Common myeloid progenitor, CD34-positive (primary cell): Measurements from ENCODE around the gene RASSF9.

Source experiments
- CTCF ChIA-PET: fragments of 350-600 bp; sonication (Branson Sonifier 250); formaldehyde crosslinking; loops from one replicate; lab custom pipeline; 2021; ENCODE audit warnings: antibody characterized with exemption; lab: Charles Lee
- POLR2A ChIA-PET: fragments of 350-600 bp; sonication (Branson Sonifier 250); formaldehyde crosslinking; loops from one replicate; lab custom pipeline; 2021; ENCODE audit warnings: antibody characterized with exemption; lab: Charles Lee
- DNase-seq, 3 donors: peaks; one replicate each; pipeline versions ENCODE4 v3.0.0 to v3.0.0-alpha.2; 2013
- H3K27ac ChIP-seq, 2 experiments: 1 replicate in 1 of 2; 2 replicates in 1 of 2; pipeline ENCODE4 v1.7.0; 2013; ENCODE audit warnings: inconsistent platforms in 2 of 2, low read length in 2 of 2, mild to moderate bottlenecking in 2 of 2, low read depth in 1 of 2, moderate library complexity in 1 of 2; ENCODE audit not compliant: severe bottlenecking in 2 of 2, insufficient read depth in 1 of 2, poor library complexity in 1 of 2
- H3K27me3 ChIP-seq, 5 experiments: replicated peaks in 2 of 5; 1 replicate in 3 of 5; 2 replicates in 2 of 5; pipeline versions ENCODE4 v1.6.1 to v1.7.0; 2013; ENCODE audit warnings: low read length in 4 of 5, mild to moderate bottlenecking in 2 of 5, moderate library complexity in 2 of 5, inconsistent platforms in 1 of 5; ENCODE audit not compliant: insufficient read depth in 5 of 5, control insufficient read depth in 4 of 5
- H3K36me3 ChIP-seq, 4 experiments: 1 replicate in 2 of 4; 2 replicates in 2 of 4; pipeline versions ENCODE4 v1.6.1 to v1.7.0; 2013; ENCODE audit warnings: low read length in 3 of 4, control low read depth in 1 of 4, mild to moderate bottlenecking in 1 of 4; ENCODE audit not compliant: control insufficient read depth in 4 of 4, insufficient read depth in 4 of 4
- H3K4me1 ChIP-seq, 4 experiments: 1 replicate in 3 of 4; 2 replicates in 1 of 4; pipeline versions ENCODE4 v1.6.1 to v1.7.1; 2013; ENCODE audit warnings: low read length in 3 of 4, mild to moderate bottlenecking in 3 of 4, control low read depth in 1 of 4, inconsistent platforms in 1 of 4, moderate library complexity in 1 of 4; ENCODE audit not compliant: control insufficient read depth in 4 of 4, insufficient read depth in 4 of 4; ENCODE audit errors: control extremely low read depth in 1 of 4
- H3K4me3 ChIP-seq, 7 experiments: 1 replicate in 4 of 7; 2 replicates in 3 of 7; pipeline versions ENCODE4 v1.5.1 to v1.7.0; 2013; ENCODE audit warnings: mild to moderate bottlenecking in 7 of 7, low read length in 6 of 7, moderate library complexity in 6 of 7, inconsistent platforms in 2 of 7, low read depth in 2 of 7, control low read depth in 1 of 7; ENCODE audit not compliant: insufficient read depth in 4 of 7, control insufficient read depth in 1 of 7; ENCODE audit errors: extremely low read depth in 1 of 7
- H3K9me3 ChIP-seq, 5 experiments: 1 replicate in 4 of 5; 2 replicates in 1 of 5; pipeline versions ENCODE4 v1.6.1 to v1.7.1; 2013; ENCODE audit warnings: low read length in 4 of 5, mild to moderate bottlenecking in 2 of 5, inconsistent platforms in 1 of 5, low read depth in 1 of 5, moderate library complexity in 1 of 5; ENCODE audit not compliant: control insufficient read depth in 4 of 5, insufficient read depth in 2 of 5; ENCODE audit errors: control extremely low read depth in 1 of 5
- WGBS: methylation state at CpG from one replicate; pipeline ENCODE4 v1.1.5; 2013; ENCODE audit not compliant: insufficient coverage; 5-methylcytosine and 5-hydroxymethylcytosine counted together

Gene RASSF9

DNA sequence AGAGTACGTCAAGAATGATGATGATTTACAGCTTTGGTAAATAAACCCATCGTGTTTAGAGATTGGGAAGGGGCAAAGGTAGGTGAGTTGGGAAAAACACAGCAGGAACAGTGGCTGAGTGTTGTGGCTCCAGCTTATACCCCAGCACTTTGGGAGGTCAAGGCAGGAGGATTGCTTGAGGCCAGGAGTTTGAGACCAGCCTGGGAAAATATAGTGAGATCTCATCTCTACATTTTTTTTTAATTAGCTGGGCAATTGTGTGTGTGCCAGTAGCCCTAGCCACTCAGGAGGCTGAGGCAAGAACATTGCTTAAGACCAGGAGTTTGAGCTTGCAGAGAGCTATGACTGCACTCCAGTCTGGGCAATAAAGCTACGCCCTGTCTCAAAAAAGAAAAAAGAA is 77.1 kb downstream of the RASSF9 start:
- Histone ChIP-seq H3K36me3 (no peaks in the 10 kb centered on the region), H3K4me1 (peaks cover 0 to 1% (median 0%) of the 10 kb centered on the region in 4 experiments), H3K27ac (no peak overlapping the region), H3K27me3 (no peaks in the 10 kb centered on the region), H3K4me3 (no peak overlapping the region), H3K9me3 (peaks cover 0 to 8% (median 5%) of the 10 kb centered on the region in 5 experiments)
- ChIA-PET POLR2A (no interaction called here), CTCF (no interaction called here)
- 92% methylated on average over 2 of the region's 3 CpGs for WGBS
- DNase-seq = no peak

DNA sequence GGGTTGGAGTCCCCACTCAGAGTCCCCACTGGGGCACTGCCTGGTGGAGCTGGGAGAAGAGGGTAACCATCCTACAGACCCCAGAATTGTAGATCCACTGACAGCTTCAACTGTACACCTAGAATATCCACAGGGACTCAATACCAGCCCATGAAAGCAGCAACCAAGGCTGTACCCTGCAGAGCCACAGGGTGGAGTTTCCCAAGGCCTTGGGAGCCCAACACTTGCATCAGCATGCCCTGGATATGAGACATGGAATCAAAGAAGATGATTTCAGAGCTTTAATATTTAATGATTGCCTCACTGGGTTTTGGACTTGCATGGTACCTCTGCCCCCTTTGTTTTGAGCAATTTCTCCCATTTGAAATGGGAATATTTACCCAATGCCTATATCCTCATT is 80.4 kb downstream of the RASSF9 start:
- H3K27ac ChIP-seq = no peak overlapping the region
- no peaks in the 10 kb centered on the region for H3K36me3 ChIP-seq
- peaks cover 0 to 8% (median 5%) of the 10 kb centered on the region in 5 experiments for H3K9me3 ChIP-seq
- H3K4me1 ChIP-seq = peaks cover 0 to 1% (median 0%) of the 10 kb centered on the region in 4 experiments
- DNase-seq = no peak
- ChIA-PET CTCF (interaction anchor here (1.2 kb wide), 1 partner anchor 10 kb away, joined by 5 read pairs; no protein-coding TSS in a partner anchor), POLR2A (no interaction called here)
- H3K4me3 ChIP-seq = no peak overlapping the region
- no peaks in the 10 kb centered on the region for H3K27me3 ChIP-seq
